Suppressor macrophage treated with lipopolysaccharide for 1 hour (primary cell): ENCODE results near the gene SNX3.

Experiments used
- DNase-seq, 3 donors: peaks; one replicate each; pipeline ENCODE4 v3.0.0-alpha.2; 2020 to 2022

The SNX3 gene

DNA sequence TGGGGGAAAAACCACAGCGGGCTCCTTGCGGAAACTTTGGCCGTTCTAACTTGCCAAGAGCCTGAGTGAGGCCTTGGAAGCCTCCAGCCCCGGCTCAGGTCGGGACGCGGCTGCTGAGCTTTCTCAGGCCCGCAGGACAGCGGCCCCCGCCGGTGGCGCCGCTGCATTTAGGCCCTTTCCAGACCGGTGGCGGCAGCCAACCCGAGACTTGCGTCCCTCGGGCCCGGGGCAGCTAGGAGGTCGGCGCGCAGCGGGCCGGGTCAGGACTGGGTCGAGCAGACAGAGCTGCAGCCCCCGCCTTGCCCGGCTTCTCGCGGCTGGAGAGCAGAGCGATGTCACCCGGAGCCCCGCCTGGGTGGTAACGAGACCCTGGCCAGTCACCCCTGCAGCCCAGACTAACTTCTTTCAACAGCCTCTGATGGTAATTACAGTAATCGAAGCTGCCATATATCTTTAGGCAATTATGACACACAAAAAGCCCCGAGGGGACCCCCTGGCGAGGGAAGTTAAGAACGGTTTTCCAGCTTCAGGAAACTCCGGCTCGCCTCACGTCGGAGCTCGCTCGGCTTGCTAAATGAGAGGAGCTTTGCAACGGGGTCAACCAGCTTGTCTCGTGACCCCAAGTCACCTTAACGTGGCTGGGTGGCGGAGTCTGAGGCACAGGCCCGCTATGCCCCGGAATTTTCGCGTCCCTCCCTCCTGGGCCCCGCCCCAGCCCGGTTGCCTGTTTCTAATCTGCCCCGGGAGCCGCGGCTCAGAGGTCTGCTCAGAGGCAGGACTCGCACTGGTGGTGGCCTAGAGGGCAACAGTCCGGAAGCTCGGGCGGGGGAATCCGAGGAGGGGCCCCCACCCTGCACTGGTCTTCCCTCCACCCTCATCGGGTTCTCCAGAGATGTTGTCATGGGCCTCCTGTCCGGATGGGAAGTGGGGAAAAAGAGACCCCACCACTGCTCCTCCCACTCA, 92.1 kb downstream of the SNX3 start:
- peak; percentile 81 to 89 (median 87) for DNase-seq

- DNase-seq = no peak
Measured at GRCh38 chr6:108168090-108168463, 92.8 kb downstream of the SNX3 start.

GRCh38 chr6:108167449-108168089, 93.3 kb downstream of the SNX3 start:
- DNase-seq = peak; percentile 22 to 36 (median 29)

- no peak for DNase-seq
Measured at GRCh38 chr6:108166664-108167448, 94.0 kb downstream of the SNX3 start.

GRCh38 chr6:108165714-108166663, 94.9 kb downstream of the SNX3 start, which contains the start of gene NR2E1:
TSS of gene NR2E1 (plus strand) at chr6:108166022. CDS start at chr6:108166766, 744 bp downstream.
- no peak for DNase-seq

DNA sequence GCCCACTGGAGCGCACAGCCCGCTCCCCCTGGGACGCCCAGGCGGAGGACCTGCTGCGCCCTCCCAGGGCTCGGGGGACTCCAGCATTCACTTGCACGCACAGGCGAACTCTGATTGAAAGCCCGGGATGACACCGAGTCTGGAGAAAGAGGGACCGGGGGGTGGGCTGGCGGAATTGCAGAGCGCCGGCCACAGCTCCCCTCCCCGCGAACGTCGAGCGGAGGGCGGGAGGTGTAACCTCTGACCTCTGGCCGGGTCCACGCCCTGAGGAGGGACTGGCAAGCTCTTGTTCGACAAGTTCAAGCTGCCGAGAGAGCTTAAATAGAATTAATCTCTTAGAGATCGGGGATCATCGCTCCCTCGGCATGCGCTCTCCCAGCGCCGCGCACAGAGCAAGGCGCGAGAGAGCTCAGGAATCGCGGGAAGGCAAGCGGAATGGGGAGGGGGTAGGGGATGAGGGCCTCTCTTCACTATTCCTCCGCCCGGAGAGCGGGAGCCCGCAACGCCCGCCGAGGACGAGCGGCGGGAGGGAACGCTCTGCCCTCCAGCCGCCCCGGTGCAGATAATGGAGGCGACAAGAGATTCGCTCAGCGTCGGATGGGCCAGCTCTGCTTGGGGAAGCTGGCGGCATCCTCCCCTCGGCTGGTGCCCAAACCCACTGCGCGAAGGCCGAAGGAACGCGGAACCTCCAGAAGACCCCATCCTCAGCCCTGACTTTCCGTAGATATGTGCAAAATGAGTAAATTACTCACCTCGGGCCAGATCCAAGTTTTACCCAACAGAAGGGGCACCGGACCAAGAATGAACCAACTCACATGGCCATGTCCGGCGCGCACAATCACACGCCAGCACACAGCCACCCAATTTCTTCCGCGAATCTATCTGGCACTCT, 95.8 kb downstream of the SNX3 start:
- DNase-seq = no peak

DNA sequence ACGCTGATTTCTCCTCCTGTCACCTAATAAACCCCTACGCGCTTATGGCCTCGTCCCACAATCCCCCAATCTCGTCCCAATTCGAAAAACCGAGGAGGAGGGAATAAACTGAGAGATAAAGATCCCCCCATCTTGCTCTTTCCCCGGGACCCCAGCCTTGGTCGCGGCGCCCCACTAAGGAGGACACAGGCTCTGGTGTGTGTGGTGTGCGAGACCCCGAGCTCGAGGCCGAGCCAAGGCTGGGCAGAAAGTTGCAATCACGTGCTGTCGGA, 96.4 kb downstream of the SNX3 start:
- DNase-seq = no peak

DNA sequence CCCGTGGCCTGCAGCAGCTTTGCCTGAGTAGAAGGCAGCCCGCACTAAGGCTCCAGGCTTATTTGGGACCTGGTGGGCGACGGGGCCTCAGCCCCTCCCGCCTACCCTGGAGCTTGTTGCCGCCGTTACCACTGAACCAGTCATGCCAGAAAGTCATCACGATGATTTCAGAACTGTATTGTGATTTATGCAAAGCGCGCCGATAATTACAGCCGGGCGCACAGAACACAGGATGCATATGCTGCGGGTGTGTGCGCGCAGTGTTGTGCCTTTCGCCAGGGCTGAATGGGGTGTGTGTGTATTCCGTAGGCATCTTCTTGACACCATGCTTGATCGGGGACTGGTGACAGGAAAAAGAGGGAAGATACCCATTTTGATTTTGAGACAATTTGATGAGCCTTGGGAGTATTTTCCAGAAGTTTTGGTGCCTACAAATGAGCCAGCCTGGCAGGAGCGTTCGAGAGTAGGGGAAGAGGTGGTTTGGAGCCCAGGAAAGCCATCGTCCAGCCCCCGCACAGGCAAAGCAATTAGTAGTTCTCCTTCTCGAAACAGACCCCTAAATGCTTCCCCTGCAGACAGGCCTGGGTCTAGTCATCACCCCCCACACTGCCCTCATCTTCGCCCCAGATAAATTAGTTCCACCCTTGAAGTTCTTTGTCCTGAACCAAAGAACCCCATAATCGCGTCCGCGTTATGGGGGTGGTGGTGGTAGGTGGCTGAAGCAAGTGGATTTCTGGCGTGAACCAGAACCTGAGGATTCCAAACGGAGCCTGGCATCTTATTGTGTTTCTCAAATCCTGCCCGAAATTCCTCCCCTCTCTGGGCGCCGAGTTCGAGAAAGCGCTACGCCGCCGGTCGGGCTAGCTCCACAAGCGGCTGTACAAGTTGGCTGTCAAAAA, 96.9 kb downstream of the SNX3 start:
- no peak for DNase-seq

- DNase-seq = no peak
Measured at GRCh38 chr6:108163267-108163643, 97.6 kb downstream of the SNX3 start.

- DNase-seq = no peak
Measured at GRCh38 chr6:108161724-108162282, 99.0 kb downstream of the SNX3 start.
